ENCODE measurements around the gene CCL21.
"Not testable (repeated sequence)": the region's sequence is repeated elsewhere in the genome, so short reads cannot be mapped to it uniquely, and the experiment has no call there.

CCL21 gene
- long read RNA-seq = 0 reads

- no peak for DNase-seq (ENCODE audit: low read depth in 1 of 2, low spot score in 1 of 2)
- TF ChIP-seq, protein P1, sequence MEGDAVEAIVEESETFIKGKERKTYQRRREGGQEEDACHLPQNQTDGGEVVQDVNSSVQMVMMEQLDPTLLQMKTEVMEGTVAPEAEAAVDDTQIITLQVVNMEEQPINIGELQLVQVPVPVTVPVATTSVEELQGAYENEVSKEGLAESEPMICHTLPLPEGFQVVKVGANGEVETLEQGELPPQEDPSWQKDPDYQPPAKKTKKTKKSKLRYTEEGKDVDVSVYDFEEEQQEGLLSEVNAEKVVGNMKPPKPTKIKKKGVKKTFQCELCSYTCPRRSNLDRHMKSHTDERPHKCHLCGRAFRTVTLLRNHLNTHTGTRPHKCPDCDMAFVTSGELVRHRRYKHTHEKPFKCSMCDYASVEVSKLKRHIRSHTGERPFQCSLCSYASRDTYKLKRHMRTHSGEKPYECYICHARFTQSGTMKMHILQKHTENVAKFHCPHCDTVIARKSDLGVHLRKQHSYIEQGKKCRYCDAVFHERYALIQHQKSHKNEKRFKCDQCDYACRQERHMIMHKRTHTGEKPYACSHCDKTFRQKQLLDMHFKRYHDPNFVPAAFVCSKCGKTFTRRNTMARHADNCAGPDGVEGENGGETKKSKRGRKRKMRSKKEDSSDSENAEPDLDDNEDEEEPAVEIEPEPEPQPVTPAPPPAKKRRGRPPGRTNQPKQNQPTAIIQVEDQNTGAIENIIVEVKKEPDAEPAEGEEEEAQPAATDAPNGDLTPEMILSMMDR (IDR thresholded peaks at IDR 0.05; ENCODE audit: insufficient read depth, low read length) = no peak
- no peak for TF ChIP-seq POLR2AphosphoS5 (IDR thresholded peaks at IDR 0.05; ENCODE audit: low read depth)
- H3K27me3 ChIP-seq (ENCODE audit: insufficient read depth, poor library complexity, severe bottlenecking) = peaks cover 8% of the 10 kb centered on the region
- H3K4me3 ChIP-seq (replicated peaks; ENCODE audit: insufficient read depth, low read length) = no peak within 1 kb of the TSS
- H3K27ac ChIP-seq (replicated peaks) = no peak within 1 kb of the TSS
These were observed at the start of gene CCL21 for GRCh38 chr9:34710023-34710422. Gene CCL21 (minus strand): TSS chr9:34710136. CDS start chr9:34710066, 70 bp downstream.

GRCh38 chr9:34759432-34760134 is 49.6 kb upstream of the CCL21 start:
- Histone ChIP-seq H3K4me3 (replicated peaks; ENCODE audit: insufficient read depth, low read length) (no peak overlapping the region), H3K27me3 (ENCODE audit: insufficient read depth, poor library complexity, severe bottlenecking) (peaks cover 2% of the 10 kb centered on the region), H3K27ac (replicated peaks) (no peak overlapping the region)
- DNase-seq (ENCODE audit: low read depth in 1 of 2, low spot score in 1 of 2) = no peak
- TF ChIP-seq, protein P2, sequence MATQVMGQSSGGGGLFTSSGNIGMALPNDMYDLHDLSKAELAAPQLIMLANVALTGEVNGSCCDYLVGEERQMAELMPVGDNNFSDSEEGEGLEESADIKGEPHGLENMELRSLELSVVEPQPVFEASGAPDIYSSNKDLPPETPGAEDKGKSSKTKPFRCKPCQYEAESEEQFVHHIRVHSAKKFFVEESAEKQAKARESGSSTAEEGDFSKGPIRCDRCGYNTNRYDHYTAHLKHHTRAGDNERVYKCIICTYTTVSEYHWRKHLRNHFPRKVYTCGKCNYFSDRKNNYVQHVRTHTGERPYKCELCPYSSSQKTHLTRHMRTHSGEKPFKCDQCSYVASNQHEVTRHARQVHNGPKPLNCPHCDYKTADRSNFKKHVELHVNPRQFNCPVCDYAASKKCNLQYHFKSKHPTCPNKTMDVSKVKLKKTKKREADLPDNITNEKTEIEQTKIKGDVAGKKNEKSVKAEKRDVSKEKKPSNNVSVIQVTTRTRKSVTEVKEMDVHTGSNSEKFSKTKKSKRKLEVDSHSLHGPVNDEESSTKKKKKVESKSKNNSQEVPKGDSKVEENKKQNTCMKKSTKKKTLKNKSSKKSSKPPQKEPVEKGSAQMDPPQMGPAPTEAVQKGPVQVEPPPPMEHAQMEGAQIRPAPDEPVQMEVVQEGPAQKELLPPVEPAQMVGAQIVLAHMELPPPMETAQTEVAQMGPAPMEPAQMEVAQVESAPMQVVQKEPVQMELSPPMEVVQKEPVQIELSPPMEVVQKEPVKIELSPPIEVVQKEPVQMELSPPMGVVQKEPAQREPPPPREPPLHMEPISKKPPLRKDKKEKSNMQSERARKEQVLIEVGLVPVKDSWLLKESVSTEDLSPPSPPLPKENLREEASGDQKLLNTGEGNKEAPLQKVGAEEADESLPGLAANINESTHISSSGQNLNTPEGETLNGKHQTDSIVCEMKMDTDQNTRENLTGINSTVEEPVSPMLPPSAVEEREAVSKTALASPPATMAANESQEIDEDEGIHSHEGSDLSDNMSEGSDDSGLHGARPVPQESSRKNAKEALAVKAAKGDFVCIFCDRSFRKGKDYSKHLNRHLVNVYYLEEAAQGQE (IDR thresholded peaks at IDR 0.05; ENCODE audit: insufficient replicate concordance, low read depth) = no peak
- TF ChIP-seq, protein P1 (IDR thresholded peaks at IDR 0.05; ENCODE audit: insufficient read depth, low read length) = no peak
- TF ChIP-seq POLR2AphosphoS5 (IDR thresholded peaks at IDR 0.05; ENCODE audit: low read depth) = no peak
- TF ChIP-seq GABPA (IDR thresholded peaks at IDR 0.05; ENCODE audit: low read depth) = no peak
- TF ChIP-seq SPI1 (IDR thresholded peaks at IDR 0.05; ENCODE audit: borderline replicate concordance, low read depth) = no peak

GRCh38 chr9:34750320-34750719 is 40.4 kb upstream of the CCL21 start:
- not testable (repeated sequence) for H3K27ac ChIP-seq (replicated peaks); H3K4me3 ChIP-seq (replicated peaks; ENCODE audit: insufficient read depth, low read length); DNase-seq (ENCODE audit: low read depth in 1 of 2, low spot score in 1 of 2); H3K27me3 ChIP-seq (ENCODE audit: insufficient read depth, poor library complexity, severe bottlenecking)

- TF ChIP-seq SPI1 (IDR thresholded peaks at IDR 0.05; ENCODE audit: borderline replicate concordance, low read depth) = no peak
- TF ChIP-seq, protein P2 (IDR thresholded peaks at IDR 0.05; ENCODE audit: insufficient replicate concordance, low read depth) = no peak
- TF ChIP-seq, protein P1 (IDR thresholded peaks at IDR 0.05; ENCODE audit: insufficient read depth, low read length) = no peak
- no peak for TF ChIP-seq POLR2AphosphoS5 (IDR thresholded peaks at IDR 0.05; ENCODE audit: low read depth)
- no peak for TF ChIP-seq GABPA (IDR thresholded peaks at IDR 0.05; ENCODE audit: low read depth)
- no peak for DNase-seq (ENCODE audit: low read depth in 1 of 2, low spot score in 1 of 2)
These were observed 36.6 kb upstream of the CCL21 start for GRCh38 chr9:34746526-34746925.

More at GRCh38 chr9:34746526-34746925, 36.6 kb upstream of the CCL21 start:
- Histone ChIP-seq H3K4me3 (replicated peaks; ENCODE audit: insufficient read depth, low read length) (no peak overlapping the region), H3K27ac (replicated peaks) (no peak overlapping the region), H3K27me3 (ENCODE audit: insufficient read depth, poor library complexity, severe bottlenecking) (peaks cover 2% of the 10 kb centered on the region)
